NOMO-1 (cell line): ENCODE data around the gene UBE2K.
"Not testable (repeated sequence)": the region's sequence is repeated elsewhere in the genome, so short reads cannot be mapped to it uniquely, and the experiment has no call there.

Experiments used
- DNase-seq, 2 experiments: peaks; one replicate each; lab custom pipeline; 2025; ENCODE audit not compliant: unreplicated experiment in 2 of 2; lab: John Stamatoyannopoulos, UW

Gene UBE2K, protein sequence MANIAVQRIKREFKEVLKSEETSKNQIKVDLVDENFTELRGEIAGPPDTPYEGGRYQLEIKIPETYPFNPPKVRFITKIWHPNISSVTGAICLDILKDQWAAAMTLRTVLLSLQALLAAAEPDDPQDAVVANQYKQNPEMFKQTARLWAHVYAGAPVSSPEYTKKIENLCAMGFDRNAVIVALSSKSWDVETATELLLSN

DNA sequence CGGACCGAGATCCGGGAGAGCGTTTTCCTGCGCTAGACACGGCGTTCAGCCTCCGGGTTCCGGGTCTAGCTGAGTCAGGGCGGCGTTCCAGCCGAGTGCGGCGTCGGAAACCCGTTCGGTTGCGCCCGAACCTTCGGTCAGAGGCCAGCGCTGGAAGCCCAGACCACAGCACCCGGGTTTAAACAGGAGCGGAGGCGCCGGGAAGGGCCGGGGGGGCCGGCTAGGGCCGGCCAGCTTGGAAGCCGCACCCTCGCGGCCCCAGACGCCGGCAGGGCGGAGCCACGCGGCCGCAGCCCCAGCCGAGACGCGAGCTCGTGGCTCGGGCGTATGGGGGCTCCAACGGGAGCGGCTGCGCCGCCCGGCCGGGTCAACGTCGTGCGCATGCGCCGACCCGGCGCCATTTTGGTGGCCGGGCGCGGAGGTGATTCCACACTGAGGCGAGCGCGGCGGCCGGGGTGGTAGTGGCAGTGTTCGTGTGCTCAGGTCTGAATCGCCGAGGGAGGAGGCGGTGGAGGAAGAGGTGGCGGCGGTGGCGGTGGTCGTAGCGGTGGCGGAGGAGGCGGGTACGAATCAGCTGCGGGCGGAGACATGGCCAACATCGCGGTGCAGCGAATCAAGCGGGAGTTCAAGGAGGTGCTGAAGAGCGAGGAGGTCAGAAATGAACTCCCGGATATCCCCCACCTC, at the start of gene UBE2K:
Gene UBE2K, plus strand, starts transcription at position 397 of the 684 bp plus-strand sequence. Its CDS starts 192 bp downstream, at position 589.
- peak; percentile 82 to 84 for DNase-seq

DNA sequence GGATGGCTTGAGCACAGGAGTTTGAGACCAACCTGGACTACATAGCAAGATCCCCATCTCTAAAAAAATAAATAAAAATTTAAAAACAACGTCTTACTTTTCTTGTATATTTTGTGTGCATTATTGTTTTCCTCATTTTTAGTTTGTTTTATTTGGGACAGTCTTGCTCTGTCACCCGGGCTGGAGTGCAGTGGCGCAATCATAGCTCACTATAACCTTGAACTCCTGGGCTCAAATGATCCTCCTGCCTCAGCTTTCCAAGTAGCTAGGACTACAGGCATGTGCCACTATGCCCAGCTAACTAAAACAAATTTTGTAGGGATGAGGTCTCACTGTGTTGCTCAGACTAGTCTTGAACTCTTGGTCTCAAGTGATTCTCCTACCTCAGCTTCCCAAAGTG, 49.7 kb upstream of the UBE2K start:
- DNase-seq: no peak

DNA sequence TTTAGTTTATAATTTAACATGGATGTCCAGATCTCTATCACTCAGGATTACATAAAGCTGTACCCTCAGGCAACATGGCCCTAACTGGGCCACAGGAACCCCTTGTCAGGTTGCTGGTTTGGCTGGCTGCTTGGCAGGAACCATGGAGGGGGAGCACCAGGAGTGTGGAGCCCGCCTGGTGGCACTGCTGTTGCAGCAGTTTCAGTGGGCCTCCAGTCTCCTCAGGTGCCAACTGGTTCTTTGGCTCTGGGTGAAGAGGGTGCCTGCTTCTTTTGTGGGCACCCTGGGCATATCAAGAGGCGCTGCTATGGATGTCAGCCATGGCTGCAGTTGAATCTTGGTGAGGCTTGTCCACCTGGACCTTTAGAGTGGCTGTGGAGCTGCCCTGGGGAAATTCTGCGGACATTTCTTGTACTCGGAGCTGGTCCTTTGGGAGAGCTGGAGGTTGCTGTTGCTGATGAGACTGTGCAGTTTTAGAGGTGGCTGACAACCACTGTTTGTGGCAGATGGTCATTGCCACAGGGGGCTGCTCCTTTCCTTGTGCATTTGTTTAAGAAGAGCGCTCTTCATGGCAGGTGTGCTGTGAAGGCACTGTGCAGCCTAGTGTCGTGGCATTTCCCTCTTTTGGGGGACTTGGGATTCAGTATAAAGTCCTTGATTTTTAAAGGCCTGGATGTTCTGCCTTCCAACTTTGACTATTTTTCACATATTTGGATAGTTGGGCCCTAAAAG, 48.9 kb upstream of the UBE2K start:
- no peak for DNase-seq

DNA sequence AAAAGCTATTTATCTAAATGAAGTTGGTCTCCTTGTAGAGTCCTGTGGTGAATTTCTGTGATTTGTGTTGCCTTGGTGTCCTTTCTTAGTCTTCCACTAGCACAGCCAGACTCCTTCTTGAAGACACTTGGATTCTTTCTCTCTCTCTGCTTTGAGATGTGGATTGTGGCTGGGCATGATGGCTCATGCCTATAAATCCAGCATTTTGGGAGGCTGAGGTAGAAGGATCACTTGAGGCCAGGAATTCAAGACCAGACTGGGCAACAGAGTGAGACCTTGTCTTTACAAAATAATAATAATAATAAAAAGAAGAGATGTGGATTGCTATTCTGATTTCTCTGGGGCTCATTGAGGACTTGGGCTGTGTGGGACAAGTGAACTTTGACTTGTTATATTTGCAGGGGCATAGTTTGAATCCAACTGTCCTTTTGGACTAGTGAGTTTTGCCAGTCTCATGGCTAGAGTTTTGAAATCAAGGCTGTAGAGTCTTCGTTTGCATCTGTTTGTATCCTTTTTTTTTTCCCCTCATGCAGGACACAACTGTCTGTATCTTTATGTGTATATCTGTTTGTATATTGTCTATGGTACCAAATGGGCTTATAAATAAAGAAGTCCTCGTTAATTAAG, 48.2 kb upstream of the UBE2K start:
- DNase-seq: no peak

DNA sequence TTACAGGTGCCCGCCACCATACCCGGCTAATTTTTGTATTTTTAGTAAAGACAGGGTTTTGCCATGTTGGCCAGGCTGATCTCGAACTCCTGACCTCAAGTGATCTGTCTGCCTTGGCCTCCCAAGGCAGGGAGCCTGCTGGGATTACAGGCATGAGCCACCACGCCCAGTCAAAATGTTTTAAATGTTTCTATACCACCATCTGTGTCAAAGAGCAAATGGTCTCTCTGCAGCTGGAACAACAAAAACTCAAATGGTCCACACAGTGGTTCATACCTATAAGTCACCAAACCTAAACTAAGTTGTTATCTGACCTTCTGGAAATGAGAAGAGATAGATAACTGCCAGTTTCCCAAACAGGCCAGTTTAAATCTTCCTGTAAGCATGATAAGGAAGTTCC, 46.4 kb upstream of the UBE2K start:
- DNase-seq: not testable (repeated sequence)

DNA sequence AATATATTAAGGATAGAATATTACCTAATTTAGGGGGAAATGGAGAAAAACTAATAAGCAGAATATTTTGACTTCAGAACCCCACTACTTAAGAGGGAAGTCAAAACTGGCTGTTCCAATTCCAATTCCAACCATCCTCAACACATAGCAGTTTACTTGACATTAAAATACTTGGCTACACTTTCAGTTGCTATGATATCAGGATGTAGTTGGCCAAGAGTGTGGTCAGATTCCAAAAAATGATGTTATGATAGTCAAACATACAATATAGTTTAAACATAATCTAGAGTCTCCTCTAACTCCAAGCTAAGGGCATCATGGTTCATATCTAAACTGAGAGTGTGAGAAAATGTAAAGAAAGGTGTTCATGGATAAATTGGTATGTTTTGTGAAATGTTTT, 42.7 kb upstream of the UBE2K start:
- DNase-seq: no peak

DNA sequence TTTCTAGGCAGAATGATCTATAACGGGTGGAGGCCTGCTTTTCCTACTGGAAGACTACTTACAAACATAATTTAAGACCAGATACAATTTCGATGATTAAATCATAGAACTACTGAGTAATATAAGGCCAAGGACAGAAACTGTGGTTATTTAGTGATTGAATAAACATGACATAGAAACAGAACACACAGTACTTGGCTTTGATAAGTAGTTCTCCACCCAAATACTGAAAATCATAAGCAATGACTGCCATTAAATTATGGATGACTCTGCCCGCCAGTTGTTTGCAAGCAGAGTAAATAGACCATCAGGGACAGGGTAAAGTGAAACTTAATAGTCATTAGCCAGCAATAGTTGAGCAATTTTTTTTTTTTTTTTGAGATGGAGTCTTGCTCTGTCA, 42.1 kb upstream of the UBE2K start:
- DNase-seq: no peak

DNA sequence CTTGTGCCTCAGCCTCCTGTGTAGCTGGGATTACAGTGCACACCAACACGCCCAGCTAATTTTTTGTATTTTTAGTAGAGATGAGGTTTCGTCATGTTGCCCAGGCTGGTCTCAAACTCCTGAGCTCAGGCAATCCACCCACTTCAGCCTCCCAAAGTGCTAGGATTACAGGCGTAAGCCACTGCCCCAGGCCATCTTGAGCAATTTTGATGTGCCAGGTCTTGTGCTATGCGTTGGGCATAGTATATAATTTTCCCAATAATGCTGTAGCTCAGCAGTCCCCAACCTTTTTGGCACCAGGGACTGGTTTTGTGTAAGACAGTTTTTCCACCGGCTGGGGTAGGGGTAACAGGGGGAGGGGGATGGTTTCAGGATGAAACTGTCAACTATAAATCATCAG, 41.3 kb upstream of the UBE2K start:
- DNase-seq: not testable (repeated sequence)

DNA sequence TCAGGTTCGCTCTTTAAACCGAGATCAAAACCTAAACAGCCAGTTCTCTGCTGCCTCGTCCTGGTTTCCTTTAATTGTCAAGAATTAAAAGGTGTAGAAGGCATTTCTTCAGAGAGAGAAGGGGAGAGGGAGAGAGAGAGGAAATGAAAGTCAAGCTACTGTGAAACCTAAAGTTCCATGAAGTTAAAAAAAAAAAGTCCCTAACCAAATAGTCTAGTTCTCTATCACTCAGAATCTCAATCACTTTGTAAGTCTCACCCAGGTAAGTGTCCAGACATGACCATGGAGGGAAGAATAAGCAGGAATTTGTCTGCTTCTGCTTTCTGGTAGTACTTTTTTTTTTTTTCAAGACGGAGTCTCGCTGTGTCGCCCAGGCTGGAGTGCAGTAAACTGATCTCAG, 40.5 kb upstream of the UBE2K start:
- peak in 1 of 2 experiments; percentile 64 for DNase-seq

DNA sequence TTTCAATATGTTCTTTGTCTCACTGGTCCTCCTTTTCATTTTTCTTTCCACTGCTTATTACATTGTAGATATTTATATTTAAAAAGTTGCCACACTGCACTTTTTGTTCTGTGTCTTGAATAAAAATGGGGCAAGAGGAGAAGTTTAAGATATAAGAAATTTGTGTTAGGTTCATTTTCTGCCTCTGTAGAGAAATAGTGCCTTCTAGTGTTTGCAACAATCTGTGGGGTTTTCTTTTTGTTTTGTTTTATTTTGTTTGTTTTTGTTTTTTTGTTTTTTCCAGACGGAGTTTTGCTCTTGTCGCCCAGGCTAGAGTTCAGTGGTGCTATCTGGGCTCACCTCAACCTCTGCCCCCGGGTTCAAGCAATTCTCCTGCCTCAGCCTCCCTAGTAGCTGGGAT, 39.2 kb upstream of the UBE2K start:
- no peak for DNase-seq

DNA sequence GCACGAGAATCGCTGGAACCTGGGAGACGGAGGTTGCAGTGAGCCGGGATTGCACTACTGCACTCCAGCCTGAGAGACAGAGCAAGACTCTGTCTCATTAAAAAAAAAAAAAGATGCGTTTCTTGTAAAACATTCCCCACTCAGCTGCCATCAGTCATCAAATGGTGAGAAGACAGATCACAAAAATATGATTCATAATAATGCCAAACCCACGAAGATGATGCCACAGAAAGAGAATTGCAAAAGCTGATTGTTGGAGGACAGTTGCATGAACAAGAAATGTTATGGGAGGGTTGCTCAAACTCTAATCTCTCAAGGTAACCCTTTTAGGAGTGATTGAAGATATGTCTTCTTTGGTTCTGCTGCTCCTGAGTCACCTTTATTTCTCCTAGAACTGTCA, 37.9 kb upstream of the UBE2K start:
- DNase-seq: no peak

DNA sequence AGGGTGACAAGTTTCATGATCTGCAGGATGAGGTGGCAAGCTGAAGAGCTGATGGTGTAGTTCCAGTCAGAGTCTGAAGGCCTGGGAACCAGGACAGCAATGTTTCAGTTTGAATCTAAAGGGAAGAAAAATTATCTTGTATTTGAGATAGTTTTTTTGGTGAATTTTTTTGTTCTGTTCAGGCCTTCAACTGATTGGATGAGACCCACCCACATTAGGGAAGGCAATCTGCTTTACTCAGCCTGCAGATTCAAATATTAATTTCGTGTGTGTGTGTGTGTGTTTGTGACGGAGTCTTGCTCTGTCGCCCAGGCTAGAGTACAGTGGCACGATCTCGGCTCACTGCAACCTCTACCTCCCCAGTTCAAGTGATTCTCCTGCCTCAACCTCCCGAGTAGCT, 37.2 kb upstream of the UBE2K start:
- DNase-seq: no peak

DNA sequence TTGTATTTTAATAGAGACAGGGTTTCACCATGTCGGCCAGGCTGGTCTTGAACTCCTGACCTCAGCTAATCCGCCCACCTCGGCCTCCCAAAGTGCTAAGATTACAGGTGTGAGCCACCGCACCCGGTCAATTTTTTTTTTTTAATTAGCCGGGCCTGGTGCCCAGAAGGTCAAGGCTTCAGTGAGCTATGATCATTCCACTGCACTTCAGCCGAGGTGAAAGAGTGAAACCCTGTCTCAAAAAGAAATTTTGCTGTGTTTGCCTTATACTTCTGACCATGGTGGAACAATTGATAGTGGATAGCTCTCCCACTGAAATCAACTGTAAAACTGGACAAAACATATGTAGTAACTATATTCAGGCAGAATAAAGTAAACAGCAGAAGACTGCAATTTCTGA, 35.3 kb upstream of the UBE2K start:
- no peak for DNase-seq

DNA sequence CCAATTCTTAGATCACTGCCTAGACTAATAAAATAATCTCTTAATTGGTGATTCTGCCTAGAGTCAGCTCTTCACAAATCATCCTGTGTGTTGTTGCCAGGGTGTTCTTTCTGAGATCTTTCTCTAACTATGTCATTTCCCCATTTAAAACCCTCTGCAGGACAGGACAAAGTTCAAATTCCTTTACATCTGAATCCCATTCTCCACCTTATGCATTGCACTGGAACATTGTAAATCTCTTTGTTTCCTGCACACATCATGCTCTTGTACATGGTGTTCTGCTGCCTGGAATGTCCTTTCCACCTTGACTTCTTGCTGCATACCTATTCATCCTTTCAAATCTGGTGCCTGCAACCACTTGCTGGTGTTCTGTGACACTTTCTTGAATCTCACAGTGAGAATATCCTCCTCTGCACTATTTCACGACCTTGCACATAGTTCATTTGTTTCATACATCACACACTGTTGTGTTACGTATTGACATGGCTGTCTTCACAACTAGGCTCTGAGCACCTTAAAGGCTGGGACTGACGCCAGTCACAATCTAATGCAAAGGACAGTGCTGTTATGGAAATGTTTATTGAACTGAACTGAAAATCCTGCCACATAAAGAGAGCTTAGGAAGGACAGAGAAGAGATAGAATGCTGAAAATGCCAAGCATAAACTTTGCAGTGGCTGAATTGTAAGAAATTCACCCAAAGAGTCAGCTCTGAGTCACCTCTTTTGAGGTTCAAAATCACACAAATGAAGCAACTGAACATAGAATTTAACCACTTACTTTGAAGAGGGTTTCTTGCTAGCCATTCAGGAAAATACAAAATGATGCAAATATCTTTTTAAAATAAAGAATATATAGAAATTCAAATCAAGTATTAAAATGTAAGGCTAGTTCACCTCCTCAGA, 32.9 kb upstream of the UBE2K start:
- DNase-seq: no peak

DNA sequence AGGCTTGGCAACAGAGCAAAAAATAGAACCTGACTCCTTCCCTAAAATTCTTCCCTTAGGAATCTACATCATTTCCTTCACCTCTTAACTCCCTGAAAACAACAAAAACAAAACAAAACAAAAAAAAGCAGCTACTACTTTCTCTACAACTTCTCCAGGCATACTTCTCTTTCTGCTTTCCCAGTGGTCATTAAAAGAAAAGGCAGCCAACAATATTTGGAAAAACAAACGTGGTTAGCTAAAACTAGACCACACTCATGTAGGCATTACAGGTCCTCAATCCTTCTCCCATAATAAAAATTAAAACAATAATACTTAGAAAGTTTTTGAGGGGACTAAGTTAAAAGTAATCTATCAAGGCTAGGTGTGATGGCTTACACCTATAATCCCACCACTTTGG, 30.2 kb upstream of the UBE2K start:
- DNase-seq: no peak

DNA sequence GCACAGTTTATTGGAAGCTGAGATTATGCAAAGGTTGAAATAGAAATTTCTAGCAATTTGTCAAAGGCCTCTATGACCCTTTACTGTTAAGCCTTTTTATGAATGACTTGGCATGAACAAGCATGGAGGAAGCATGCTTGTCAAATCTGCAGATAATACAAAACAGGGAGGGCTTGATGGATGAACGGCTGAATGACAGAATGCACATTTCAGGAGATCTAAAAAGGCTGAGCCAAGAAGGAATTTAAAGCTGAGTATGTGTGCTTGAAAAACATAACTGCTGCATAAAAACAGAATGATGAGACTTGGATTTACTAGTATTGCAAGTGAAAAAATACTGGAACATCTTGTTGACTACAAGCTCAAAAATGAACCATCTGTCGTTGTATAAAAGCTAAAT, 29.0 kb upstream of the UBE2K start:
- no peak for DNase-seq

DNA sequence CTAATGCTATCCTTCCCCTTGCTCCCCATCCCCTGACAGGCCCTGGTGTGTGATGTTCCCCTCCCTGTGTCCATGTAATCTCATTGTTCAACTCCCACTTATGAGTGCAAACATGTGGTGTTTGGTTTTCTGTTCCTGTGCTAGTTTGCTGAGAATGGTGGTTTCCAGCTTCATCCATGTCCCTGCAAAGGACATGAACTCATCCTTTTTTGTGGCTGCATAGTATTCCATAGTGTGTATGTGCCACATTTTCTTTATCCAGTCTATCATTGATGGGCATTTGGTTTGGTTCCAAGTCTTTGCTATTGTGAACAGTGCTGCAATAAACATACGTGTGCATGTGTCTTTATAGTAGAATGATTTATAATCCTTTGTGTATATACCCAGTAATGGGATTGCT, 27.6 kb upstream of the UBE2K start:
- not testable (repeated sequence) for DNase-seq

DNA sequence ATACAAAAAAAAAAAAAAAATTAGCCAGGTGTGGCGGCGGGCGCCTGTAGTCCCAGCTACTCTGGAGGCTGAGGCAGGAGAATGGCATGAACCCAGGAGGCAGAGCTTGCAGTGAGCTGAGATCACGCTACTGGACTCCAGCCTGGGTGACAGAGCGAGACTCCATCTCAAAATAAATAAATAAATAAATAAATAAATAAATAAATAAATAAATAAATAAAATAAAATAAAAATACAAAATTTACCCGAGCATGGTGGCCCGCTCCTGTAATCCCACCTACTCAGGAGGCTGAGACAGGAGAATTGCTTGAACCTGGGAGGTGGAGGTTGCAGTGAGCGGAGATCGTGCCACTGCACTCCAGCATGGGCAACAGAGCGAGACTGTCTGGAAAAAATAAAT, 22.3 kb upstream of the UBE2K start:
- DNase-seq: not testable (repeated sequence)

DNA sequence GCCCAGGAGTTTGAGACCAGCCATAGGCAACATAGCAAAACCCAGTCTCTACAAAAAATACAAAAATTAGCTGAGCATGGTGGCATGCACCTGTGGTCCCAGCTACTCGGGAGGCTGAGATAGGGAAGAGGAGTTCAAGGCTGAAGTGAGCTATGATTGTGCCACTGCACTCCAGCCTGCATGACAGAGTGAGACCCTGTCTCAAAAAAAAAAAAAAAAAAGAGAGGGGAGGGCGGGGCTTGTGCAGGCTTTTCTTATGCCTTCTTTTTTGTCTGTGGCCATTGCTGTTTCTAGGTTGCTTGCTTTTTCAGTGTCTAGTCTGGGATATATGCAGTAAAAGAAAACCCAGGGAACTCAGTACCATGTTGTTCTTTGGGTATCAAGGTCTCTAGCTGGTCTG, 16.9 kb upstream of the UBE2K start:
- not testable (repeated sequence) for DNase-seq

DNA sequence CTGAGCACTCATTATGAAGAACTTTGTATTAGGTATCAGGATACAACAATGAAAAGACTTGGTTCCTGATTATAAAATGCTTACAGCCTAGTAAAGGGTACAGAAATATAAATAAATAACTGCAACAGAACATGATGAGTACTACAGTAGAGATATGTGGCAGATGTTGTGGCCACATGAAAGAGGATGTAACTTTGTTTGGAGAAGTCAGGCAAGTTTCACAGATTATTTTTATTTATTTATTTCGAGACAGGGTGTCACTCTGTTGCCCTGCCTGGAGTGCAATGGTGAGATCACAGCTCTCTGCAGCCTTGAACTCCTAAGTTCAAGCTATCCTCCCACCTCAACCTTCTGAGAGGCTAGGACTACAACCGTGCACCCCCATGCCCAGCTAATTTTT, 15.8 kb upstream of the UBE2K start:
- peak; percentile 51 to 84 for DNase-seq

DNA sequence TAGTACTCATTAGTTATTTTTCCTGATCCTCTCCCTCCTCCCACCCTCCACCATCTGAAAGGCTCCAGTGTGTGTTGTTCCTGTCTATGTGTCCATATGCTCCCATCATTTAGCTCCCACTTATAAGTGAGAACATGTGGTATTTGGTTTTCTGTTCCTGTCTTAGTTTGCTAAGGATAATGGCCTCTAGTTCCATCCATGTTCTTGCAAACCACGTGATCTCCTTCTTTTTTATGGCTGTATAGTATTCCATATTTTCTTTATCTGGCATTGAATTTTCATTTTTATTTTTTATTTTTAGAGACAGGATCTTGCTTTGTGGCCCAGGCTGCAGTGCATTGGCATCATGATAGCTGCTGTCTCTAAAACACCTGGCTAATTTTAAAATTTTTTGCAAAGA, 11.9 kb upstream of the UBE2K start:
- DNase-seq: no peak
